Left lung (tissue), 10 donors: ENCODE measurements around the gene MRM2. TPM values are rescaled to one million over a fixed set of nuclear protein-coding genes. Genes with fewer than 3 reads are reported as not detected.
A peak's percentile ranks its signal among the peaks of the same experiment; 100 is the strongest.

Source experiments
- ATAC-seq: fragments of 200-7000 bp; cut with Tn5 transposase; one replicate; pipeline ENCODE4 v1.9.1; 2020; ENCODE audit warnings: moderate library complexity
- DNase-seq, 4 donors: peaks; one replicate each; pipeline ENCODE4 v3.0.0-alpha.2; 2013 to 2020
- H3K27ac ChIP-seq, 2 donors: fragments of 200-600 bp; sonication (generic) in 1 of 2; one replicate each; pipeline versions ENCODE4 v1.5.0 to v1.8.0; 2020 to 2021
- H3K27me3 ChIP-seq, 2 donors: fragments of 200-600 bp; sonication (generic) in 1 of 2; one replicate each; pipeline versions ENCODE4 v1.5.0 to v1.8.0; 2020 to 2021
- H3K36me3 ChIP-seq, 2 donors: fragments of 200-600 bp; sonication (generic) in 1 of 2; one replicate each; pipeline versions ENCODE4 v1.5.0 to v1.8.0; 2020 to 2021
- H3K4me1 ChIP-seq, 2 donors: fragments of 200-600 bp; one replicate each; pipeline ENCODE4 v1.8.0; 2021
- H3K4me3 ChIP-seq, 2 donors: fragments of 200-600 bp; sonication (generic) in 1 of 2; one replicate each; pipeline versions ENCODE4 v1.5.0 to v1.8.0; 2020 to 2021; ENCODE audit warnings: mild to moderate bottlenecking in 1 of 2
- H3K9me3 ChIP-seq, 2 donors: fragments of 200-600 bp; sonication (generic) in 1 of 2; one replicate each; pipeline versions ENCODE4 v1.5.0 to v1.8.0; 2020 to 2021
- intact Hi-C, 2 donors: fragments of 100-400 bp; cut with DNase I; formaldehyde crosslinking; loops; one replicate each; pipeline versions ENCODE4 v1.11.2 to v1.14.2; 2022
- polyA plus RNA-seq, 6 donors: library from polyadenylated mRNA; unstranded; fragments of 120-200 nt; gene quantifications; one replicate each; pipeline ENCODE4 v1.2.1, GENCODE V29; 2013; ENCODE audit not compliant: insufficient read length in 6 of 6
- total RNA-seq, 2 donors: library from RNA; stranded (reverse); fragmentation: NEBNext Ultra II Directional; extraction: Animal tissue kit (Norgen Biotek cat#: 25700); gene quantifications; one replicate each; pipeline ENCODE4 v1.2.1, GENCODE V29; 2021
- TF ChIP-seq, protein P1 (sequence below), 2 donors: fragments of 200-600 bp; sonication (generic) in 1 of 2; IDR thresholded peaks; one replicate each; pipeline versions ENCODE4 v1.5.0 to v1.8.0; 2021; ENCODE audit warnings: antibody characterized with exemption in 2 of 2
- donor health status: DM: no; HTN: yes; CAD: no.
- donor health status: DM: no; HTN: no; CAD: no.

The MRM2 gene
- total and polyA plus RNA-seq, 8 donors = 23.0 to 36.6 (median 31.2) TPM

DNA sequence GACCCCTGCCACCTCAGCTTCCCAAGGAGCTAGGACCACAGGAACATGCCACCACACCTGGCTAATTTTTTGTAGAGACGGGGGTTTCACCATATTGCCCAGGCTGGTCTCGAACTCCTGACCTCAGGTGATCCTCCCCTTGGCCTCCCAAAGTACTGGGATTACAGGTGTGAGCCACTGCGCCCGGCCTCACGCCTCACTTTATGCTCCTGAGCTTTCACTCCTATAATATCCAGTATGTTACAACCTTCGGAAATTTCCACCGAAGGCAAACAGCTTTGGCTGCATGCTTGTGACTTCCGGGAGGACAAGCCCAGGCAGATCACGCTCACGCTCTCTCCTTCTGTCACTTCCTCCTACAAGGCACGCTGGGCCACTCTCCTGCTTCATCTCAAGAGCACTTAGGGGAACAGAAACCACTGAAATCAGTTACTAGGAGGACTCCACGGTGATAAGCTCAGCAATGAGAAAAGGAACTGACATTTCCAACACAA, 4.8 kb downstream of the MRM2 start:
- Histone ChIP-seq H3K4me1 (peaks cover 10 to 32% of the 10 kb centered on the region in 2 donors), H3K4me3 (no peak overlapping the region), H3K27me3 (no peaks in the 10 kb centered on the region), H3K9me3 (no peaks in the 10 kb centered on the region), H3K36me3 (peaks cover 0 to 55% of the 10 kb centered on the region in 2 donors), H3K27ac (peak overlapping the region; percentile 79 to 85)
- intact Hi-C loops = no loop called here
- ATAC-seq (peak; percentile 69), DNase-seq (peak in 2 of 4 donors; percentile 30 to 90)
- TF ChIP-seq, protein P1, sequence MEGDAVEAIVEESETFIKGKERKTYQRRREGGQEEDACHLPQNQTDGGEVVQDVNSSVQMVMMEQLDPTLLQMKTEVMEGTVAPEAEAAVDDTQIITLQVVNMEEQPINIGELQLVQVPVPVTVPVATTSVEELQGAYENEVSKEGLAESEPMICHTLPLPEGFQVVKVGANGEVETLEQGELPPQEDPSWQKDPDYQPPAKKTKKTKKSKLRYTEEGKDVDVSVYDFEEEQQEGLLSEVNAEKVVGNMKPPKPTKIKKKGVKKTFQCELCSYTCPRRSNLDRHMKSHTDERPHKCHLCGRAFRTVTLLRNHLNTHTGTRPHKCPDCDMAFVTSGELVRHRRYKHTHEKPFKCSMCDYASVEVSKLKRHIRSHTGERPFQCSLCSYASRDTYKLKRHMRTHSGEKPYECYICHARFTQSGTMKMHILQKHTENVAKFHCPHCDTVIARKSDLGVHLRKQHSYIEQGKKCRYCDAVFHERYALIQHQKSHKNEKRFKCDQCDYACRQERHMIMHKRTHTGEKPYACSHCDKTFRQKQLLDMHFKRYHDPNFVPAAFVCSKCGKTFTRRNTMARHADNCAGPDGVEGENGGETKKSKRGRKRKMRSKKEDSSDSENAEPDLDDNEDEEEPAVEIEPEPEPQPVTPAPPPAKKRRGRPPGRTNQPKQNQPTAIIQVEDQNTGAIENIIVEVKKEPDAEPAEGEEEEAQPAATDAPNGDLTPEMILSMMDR (IDR thresholded peaks at IDR 0.05) = no peak

DNA sequence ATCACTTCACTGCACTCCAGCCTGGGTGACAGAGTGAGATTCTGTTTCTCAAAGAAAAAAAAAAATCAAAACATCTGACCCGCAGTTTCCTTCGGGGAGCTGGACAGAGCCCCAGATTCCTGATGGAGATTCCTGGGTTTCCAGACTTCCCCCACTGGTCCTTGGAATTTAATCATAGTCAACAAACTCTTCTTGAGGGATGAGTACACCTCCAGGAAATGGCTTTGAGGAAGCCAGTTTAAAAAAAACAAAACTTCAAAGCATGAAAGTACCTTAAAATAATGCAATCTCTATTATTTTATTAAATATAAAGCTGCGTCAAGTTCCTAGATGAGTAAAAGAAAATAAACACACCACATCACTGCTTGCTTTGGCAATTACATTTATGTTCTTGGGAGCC, 8.1 kb downstream of the MRM2 start:
- Histone ChIP-seq H3K4me1 (peaks cover 11 to 39% of the 10 kb centered on the region in 2 donors), H3K9me3 (no peaks in the 10 kb centered on the region), H3K4me3 (no peak overlapping the region), H3K36me3 (peaks cover 0 to 63% of the 10 kb centered on the region in 2 donors), H3K27me3 (no peaks in the 10 kb centered on the region), H3K27ac (no peak overlapping the region)
- DNase-seq (no peak), ATAC-seq (no peak)
- intact Hi-C loops = no loop called here
- TF ChIP-seq, protein P1 (IDR thresholded peaks at IDR 0.05) = no peak

DNA sequence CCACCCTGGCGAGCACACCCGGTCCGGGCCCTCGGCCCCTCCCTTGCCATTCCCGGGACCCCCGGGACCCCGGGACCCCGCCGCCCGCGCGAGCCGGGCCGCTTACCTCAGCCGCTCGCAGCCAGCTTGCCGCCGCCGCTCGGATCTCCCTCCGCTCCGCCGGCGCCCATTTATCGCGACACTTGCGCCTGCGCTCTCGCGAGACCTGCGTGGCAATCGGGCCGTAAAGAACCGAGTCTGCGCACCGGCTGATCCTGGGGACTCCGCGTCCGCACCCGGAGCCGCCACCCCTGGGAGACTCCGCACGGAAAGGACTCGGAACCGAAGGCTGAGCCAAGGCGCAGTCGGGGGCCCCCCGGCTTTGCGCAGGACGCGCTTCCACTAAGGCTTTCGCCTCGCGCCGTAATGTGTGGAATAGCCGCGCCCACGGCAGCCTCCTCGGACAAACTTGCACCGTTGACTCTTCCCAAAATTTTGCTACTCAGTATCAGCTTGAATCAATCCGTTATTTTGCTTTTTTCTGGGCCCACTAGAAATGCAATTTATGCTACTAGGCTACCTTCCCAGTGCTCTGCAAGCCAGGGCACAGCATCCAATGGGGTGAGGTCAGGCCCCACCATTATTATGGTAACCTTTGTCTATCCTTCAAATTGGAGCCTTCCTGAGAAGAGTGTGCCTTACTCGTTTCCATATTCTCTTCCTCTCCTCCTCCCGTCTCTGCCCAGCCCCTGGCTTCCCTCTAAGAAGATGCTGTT, 9.1 kb downstream of the MRM2 start, which contains the start of gene MAD1L1:
Gene MAD1L1, minus strand, starts transcription at position 180 of the 755 bp plus-strand sequence. CDS start 2,812 bp downstream, outside the sequence.
- intact Hi-C loops = no loop called here
- ATAC-seq = peak; percentile 90
- peak; percentile 90 to 97 (median 92) for DNase-seq
- Histone ChIP-seq H3K9me3 (no peaks in the 10 kb centered on the region), H3K27ac (peak within 1 kb of the TSS; percentile 5 to 72), H3K36me3 (peaks cover 0 to 63% of the 10 kb centered on the region in 2 donors), H3K4me1 (peaks cover 11 to 38% of the 10 kb centered on the region in 2 donors), H3K27me3 (no peaks in the 10 kb centered on the region), H3K4me3 (peak within 1 kb of the TSS; percentile 66 to 100)
- TF ChIP-seq, protein P1 (IDR thresholded peaks at IDR 0.05) = peak in 1 of 2 donors; percentile 13

DNA sequence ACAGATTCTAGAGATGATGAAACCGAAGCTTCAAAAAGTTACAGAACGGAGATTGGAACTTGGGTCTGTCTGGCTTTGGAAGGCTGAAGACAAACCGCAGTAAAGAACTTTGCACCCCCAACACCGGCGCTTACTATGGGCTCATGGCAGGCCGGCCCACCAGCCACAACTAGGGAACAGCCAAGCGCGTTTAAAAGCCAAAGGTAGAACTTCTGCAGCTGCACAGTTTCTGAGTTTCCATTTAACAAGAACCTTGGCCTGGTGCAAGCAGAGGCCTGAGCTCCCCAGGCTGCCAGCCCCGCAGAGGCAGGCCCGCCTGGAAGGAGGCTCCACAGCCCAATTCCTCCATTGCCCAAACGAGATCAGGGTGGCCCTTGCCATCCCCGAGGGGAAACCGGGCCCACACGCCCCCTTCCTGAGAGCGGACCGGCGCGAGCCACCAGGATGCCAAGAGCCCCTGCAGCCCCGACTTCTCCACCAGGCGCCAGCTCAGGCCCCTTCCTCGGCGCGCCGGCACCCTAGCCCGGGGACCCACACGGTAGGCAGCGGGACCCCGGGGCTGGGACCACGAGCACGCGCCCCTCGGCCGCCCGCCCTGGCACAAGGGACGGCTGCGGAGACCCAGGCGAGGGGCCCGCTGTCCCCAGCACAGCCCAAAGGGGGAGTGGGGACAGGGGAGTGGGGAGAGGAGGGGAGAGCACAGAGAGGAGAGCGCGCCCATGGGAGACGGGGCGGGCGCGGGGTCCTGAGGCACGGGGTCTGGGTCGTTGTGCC, 9.8 kb downstream of the MRM2 start:
- intact Hi-C loops = no loop called here
- peaks cover 0 to 65% of the 10 kb centered on the region in 2 donors for H3K36me3 ChIP-seq
- H3K27me3 ChIP-seq = no peaks in the 10 kb centered on the region
- DNase-seq (peak in 2 of 4 donors; percentile 16 to 84), ATAC-seq (peak; percentile 23)
- H3K9me3 ChIP-seq = no peaks in the 10 kb centered on the region
- peak overlapping the region; percentile 5 to 72 for H3K27ac ChIP-seq
- TF ChIP-seq, protein P1 (IDR thresholded peaks at IDR 0.05) = no peak
- peak overlapping the region; percentile 66 to 100 for H3K4me3 ChIP-seq
- peaks cover 8 to 31% of the 10 kb centered on the region in 2 donors for H3K4me1 ChIP-seq
